GM19372 (cell line): ENCODE results near the gene CYBA.

Source experiments
- ATAC-seq: cut with Tn5 transposase; IDR thresholded peaks from one replicate; pipeline ENCODE4 v1.9.1; 2021; ENCODE audit warnings: mild to moderate bottlenecking, low read depth, moderate library complexity; ENCODE audit not compliant: unreplicated experiment

CYBA gene

GRCh38 chr16:88631920-88632586 lies 18.8 kb downstream of the CYBA start:
- ATAC-seq: no peak

GRCh38 chr16:88631384-88631783 lies 19.5 kb downstream of the CYBA start:
- no peak for ATAC-seq

- ATAC-seq: no peak
Measured at GRCh38 chr16:88630941-88631340, 19.9 kb downstream of the CYBA start.

GRCh38 chr16:88630433-88630832 lies 20.4 kb downstream of the CYBA start:
- ATAC-seq: no peak

- ATAC-seq: no peak
Measured at GRCh38 chr16:88629835-88630234, 21.0 kb downstream of the CYBA start.

GRCh38 chr16:88628512-88628974 lies 22.3 kb downstream of the CYBA start:
- no peak for ATAC-seq

- ATAC-seq: no peak
Measured at GRCh38 chr16:88627531-88628411, 23.1 kb downstream of the CYBA start.

- no peak for ATAC-seq
Measured at GRCh38 chr16:88626646-88627045, 24.2 kb downstream of the CYBA start.

- no peak for ATAC-seq
Measured at GRCh38 chr16:88624977-88625576, 25.8 kb downstream of the CYBA start.

- ATAC-seq: no peak
Measured at GRCh38 chr16:88624481-88624880, 26.4 kb downstream of the CYBA start.

GRCh38 chr16:88623858-88624257 lies 27.0 kb downstream of the CYBA start:
- no peak for ATAC-seq

GRCh38 chr16:88622866-88623265 lies 28.0 kb downstream of the CYBA start:
- no peak for ATAC-seq

- no peak for ATAC-seq
Measured at GRCh38 chr16:88622125-88622524, 28.7 kb downstream of the CYBA start.

- no peak for ATAC-seq
Measured at GRCh38 chr16:88619859-88620815, 30.7 kb downstream of the CYBA start.

- ATAC-seq: no peak
Measured at GRCh38 chr16:88618956-88619667, 31.7 kb downstream of the CYBA start.

- no peak for ATAC-seq
Measured at GRCh38 chr16:88618182-88618955, 32.5 kb downstream of the CYBA start.

GRCh38 chr16:88617268-88618031 lies 33.4 kb downstream of the CYBA start:
- no peak for ATAC-seq

- ATAC-seq: no peak
Measured at GRCh38 chr16:88616736-88617135, 34.1 kb downstream of the CYBA start.
